A673 (cell line): ENCODE results near the gene CYTH1.

Experiments used
- EZH2 ChIP-seq: fragments of 200-600 bp; sonication (generic); IDR thresholded peaks from 2 replicates; pipeline ENCODE4 v1.6.1; 2017; ENCODE audit warnings: borderline replicate concordance, low read depth, mild to moderate bottlenecking, mixed read lengths, antibody characterized with exemption, low read length; ENCODE audit not compliant: poor library complexity, severe bottlenecking
- TF ChIP-seq, protein P1 (sequence below): fragments of 300-800, 200-600 bp; sonication (generic); conservative IDR thresholded peaks from 2 replicates; pipeline ENCODE4 v1.5.1; 2017; ENCODE audit warnings: low read depth, mild to moderate bottlenecking, antibody characterized with exemption, low read length, moderate library complexity, mixed read lengths

DNA sequence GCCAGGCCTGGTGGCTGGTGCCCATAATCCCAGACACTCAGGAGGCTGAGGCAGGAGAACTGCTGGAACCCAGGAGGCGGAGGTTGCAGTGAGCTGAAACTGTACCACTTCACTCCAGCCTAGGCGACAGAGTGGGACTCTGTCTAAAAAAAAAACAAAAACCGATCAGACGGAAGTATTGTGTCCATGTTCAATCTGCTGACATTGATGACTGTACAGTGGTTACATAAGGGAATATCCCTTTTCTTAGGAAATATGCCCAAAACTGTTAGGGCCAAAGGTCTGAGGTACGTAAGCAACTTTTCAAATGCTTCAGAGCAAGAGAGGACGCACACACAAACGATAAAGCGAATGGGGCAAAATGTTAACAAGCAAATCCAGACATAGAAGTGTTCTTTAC is 135.0 kb downstream of the CYTH1 start:
- TF ChIP-seq, protein P1, sequence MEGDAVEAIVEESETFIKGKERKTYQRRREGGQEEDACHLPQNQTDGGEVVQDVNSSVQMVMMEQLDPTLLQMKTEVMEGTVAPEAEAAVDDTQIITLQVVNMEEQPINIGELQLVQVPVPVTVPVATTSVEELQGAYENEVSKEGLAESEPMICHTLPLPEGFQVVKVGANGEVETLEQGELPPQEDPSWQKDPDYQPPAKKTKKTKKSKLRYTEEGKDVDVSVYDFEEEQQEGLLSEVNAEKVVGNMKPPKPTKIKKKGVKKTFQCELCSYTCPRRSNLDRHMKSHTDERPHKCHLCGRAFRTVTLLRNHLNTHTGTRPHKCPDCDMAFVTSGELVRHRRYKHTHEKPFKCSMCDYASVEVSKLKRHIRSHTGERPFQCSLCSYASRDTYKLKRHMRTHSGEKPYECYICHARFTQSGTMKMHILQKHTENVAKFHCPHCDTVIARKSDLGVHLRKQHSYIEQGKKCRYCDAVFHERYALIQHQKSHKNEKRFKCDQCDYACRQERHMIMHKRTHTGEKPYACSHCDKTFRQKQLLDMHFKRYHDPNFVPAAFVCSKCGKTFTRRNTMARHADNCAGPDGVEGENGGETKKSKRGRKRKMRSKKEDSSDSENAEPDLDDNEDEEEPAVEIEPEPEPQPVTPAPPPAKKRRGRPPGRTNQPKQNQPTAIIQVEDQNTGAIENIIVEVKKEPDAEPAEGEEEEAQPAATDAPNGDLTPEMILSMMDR, result no peak
- no peak for TF ChIP-seq EZH2
